ENCODE data around the gene C1QA.

The C1QA gene

GRCh38 chr1:22612671-22613571 lies 23.5 kb upstream of the C1QA start:
- DNase-seq = no peak

DNA sequence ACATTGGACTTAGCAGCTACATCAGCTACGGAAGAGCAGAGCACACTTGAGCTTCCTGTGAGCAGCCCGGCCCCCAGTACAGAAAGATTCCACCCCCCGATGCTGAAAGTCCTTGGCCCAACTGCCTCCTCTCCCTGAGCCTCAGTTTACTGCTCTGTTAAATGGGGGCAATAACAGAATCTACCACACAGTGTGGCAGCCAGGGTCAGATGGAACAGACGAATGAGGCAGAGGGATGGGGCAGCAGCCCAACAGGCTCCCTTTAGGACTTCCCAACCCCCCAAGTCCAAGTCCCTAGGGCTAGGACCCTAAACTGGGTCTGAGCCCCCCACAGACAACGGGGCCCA lies 22.9 kb upstream of the C1QA start:
- DNase-seq = no peak

GRCh38 chr1:22613951-22614350 lies 22.5 kb upstream of the C1QA start:
- DNase-seq = no peak

- no peak for DNase-seq
These were observed 20.5 kb upstream of the C1QA start for GRCh38 chr1:22615886-22616285.

GRCh38 chr1:22616571-22616970 lies 19.9 kb upstream of the C1QA start:
- no peak for DNase-seq

- DNase-seq = no peak
These were observed 18.4 kb upstream of the C1QA start for GRCh38 chr1:22618056-22618455.

DNA sequence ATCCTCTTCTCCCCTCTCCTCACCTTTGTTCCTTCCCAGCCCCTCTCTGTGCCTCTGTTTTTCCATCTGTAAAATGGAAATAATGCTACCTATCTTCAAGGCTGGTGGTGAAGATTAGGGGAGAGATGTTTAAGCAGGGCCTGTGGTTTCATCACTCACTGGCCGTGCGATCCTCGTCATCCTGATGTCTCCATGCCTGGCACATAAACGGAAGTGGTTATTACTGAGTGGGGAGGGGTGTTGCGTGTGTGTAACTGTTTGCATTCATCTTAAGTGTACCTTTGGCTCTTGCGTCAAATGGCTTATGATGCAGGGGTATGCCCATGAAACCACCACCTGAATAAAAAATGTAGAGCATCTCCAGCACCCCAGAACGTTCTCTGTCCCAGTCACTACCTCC lies 17.2 kb upstream of the C1QA start:
- no peak for DNase-seq

DNA sequence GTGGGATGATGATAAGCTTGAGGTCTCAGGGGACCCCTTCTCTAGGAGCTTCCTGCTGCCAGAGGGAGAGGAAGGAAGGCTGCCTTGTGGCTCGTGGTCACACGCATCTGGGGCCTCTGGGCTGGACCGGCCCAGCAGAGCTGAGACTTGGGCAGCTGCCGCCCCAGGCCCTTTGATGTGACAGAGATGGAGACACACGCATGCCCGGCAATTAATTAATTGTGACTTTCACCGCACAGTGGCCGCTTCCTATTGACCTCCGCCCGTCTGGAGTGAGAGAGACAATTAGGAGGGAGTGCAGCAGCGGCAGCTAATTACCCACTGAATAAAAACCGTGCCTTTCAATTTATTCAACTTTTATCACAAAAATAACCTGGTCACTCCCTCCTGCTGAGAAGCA lies 16.6 kb upstream of the C1QA start:
- no peak for DNase-seq

DNA sequence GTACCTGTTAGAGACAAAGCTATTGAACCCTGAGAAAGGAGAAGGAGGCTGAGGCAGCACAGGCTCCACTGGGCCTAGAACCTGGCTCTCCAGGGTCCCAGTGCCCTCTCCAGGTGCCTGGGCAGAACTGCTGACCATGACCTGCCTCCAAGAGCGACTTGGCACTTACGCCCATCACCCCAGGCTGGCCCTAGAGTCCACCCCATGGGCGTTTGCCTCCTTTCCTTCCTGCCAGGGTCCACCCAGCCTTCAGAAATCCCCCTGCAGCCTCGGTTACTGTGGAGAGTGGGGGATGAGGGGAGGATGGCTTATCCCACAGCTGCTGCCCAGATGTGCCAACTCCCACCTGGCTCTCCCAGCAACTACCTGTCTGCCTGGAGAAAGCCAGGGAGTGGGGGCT lies 14.7 kb upstream of the C1QA start:
- DNase-seq = no peak

GRCh38 chr1:22625262-22625925 lies 11.0 kb upstream of the C1QA start:
- DNase-seq = no peak

- DNase-seq = no peak
These were observed 9.9 kb upstream of the C1QA start for GRCh38 chr1:22626237-22627157.

- DNase-seq = no peak
These were observed 9.1 kb upstream of the C1QA start for GRCh38 chr1:22627331-22627730.

DNA sequence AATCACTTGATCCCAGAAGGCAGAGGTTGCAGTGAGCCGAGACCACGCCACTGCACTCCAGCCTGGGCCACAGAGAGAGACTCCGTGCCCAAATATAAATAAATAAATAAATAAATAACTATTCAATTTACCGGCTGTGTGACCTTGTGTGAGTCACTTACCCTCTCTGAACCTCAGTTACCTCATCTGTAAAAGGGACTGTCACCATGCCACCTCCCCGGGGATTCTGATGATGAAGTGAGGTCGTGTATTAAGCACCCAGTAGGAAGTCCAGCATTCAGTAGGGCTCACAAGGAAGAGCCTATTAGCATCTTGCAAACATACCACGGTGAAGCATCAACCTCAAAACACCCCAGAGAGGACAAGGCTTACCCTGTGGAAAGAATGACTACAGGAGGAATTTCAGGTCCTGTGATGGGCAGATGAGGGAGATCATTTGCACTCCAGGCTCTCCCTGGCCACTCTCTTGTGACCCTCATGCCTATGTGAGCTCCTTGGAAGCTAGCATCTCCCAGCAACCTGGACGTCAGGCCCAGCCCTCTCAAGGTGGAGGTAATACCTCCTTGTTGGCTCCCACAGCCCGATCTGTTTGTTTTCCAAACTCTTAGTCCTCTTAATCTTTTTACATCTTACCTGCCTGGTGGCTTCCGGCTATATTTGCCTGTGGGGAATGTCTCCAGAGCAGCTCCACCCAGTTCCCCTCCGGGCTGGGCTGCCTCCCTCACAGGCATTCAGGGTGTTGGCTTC lies 7.6 kb upstream of the C1QA start:
- DNase-seq = no peak

GRCh38 chr1:22629886-22630285 lies 6.5 kb upstream of the C1QA start:
- DNase-seq = no peak

DNA sequence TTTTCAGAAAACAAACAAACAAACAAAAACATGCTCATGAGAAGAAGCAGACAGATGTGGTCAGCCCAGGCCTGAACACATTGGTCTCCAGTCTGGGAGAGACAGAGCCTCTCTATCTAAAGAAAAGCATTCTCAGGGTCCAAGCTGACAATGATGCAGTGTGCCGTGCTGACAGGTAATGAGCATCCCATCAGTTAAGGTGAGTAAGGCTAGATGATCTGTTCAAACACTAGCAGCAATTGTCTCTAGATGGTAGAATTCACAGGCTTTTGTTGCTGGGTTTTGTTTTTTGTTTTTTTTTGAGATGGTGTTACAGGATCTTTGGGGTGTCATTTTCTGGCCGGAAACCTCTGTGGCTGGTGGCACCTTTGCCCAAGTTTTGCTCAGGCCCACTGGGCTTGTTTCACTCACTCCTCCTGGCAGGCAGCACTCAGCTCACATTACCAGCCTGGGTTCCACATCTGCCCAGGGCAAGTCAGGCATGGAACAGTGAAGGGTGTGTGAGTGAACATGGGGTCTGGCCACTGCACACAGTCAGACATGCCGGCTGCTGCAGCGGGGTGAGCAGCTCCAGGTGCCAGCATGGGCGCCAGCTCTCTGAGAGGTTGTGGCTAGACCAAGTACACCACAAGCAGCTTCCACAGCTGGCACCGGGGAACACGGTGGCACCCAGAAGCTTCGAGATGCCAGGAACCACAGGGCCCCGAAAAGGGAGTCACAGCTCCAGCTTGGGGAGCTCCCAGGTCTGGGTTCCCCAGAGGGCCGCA lies 2.5 kb upstream of the C1QA start:
- DNase-seq = no peak

GRCh38 chr1:22635436-22635835 lies 992 bp upstream of the C1QA start:
- no peak for DNase-seq

DNA sequence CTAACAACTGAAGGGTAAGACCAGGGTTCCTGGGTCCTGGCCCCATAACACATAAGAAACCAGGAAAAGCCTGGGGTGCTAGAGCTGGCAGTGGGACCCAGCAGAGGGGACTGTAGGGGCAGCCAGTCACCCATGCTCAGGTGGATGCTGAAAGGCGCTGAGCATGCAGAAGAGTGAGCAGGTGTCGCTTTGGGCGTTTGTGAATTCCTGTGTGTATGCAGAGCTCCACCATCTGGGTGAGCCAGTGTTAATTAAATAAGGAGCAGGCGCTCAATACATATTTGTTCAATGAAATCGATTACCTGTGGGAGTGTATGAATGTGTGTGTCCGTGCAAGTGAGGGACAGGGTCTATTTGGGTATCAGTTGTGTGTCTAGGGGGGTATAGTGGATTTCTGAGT lies 499 bp downstream of the C1QA start:
- DNase-seq = no peak

GRCh38 chr1:22637907-22638445 lies 1.5 kb downstream of the C1QA start:
- no peak for DNase-seq

DNA sequence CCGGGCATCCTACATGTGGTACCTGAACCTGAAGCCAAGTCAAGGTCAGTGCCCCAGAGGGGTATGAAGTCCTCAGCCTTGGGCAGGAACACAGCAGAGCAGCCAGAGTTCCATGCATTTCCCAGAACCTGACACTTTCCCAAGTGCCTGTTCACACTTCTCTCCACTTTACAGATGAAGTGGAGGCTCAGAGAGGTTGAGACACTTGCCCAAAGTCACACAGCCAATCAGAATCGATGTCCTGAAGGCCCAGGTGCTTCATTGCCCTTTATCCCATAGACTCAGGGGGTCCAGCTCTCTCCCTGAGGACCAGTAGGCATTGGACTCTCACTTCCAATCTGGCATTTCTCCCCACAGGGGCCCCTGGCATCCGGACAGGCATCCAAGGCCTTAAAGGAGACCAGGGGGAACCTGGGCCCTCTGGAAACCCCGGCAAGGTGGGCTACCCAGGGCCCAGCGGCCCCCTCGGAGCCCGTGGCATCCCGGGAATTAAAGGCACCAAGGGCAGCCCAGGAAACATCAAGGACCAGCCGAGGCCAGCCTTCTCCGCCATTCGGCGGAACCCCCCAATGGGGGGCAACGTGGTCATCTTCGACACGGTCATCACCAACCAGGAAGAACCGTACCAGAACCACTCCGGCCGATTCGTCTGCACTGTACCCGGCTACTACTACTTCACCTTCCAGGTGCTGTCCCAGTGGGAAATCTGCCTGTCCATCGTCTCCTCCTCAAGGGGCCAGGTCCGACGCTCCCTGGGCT lies 2.2 kb downstream of the C1QA start:
- no peak for DNase-seq

DNA sequence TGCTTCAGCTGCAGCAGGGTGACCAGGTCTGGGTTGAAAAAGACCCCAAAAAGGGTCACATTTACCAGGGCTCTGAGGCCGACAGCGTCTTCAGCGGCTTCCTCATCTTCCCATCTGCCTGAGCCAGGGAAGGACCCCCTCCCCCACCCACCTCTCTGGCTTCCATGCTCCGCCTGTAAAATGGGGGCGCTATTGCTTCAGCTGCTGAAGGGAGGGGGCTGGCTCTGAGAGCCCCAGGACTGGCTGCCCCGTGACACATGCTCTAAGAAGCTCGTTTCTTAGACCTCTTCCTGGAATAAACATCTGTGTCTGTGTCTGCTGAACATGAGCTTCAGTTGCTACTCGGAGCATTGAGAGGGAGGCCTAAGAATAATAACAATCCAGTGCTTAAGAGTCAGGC lies 2.9 kb downstream of the C1QA start:
- peak in 1 of 2 donors; percentile 11 for DNase-seq

DNA sequence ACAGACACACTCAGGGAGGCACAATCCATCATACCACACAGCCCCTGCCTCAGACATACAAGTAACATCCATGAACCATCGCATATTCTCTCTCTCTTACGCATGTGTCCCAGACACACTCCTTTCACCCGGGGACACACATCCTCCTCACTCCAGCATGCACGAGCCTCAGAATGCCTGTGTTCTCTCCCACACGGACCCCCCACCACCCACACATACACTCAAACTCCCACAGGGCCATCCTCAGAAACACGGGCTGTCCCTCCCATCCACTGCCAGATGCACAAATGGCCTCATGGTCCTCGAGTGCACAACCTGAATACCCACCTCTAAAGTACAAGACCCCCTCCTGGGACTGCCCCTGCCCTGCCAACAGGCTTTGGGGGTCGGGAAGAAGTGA lies 4.8 kb downstream of the C1QA start:
- DNase-seq = no peak

All from bone marrow (tissue), 2 donors.